NCI-H2196 (cell line): ENCODE results near the gene C1orf21.

ENCODE experiments used
- DNase-seq: peaks from one replicate; lab custom pipeline; 2025; ENCODE audit not compliant: unreplicated experiment; lab: John Stamatoyannopoulos, UW

Gene C1orf21

GRCh38 chr1:184624051-184624450, 237.2 kb downstream of the C1orf21 start:
- DNase-seq, result no peak

- DNase-seq, result no peak
These were observed 237.8 kb downstream of the C1orf21 start for GRCh38 chr1:184624626-184625025.

- DNase-seq, result no peak
These were observed 238.4 kb downstream of the C1orf21 start for GRCh38 chr1:184625271-184625670.

- no peak for DNase-seq
These were observed 239.5 kb downstream of the C1orf21 start for GRCh38 chr1:184626076-184627006.

- DNase-seq, result no peak
These were observed 240.1 kb downstream of the C1orf21 start for GRCh38 chr1:184627007-184627341.

GRCh38 chr1:184629266-184629665, 242.4 kb downstream of the C1orf21 start:
- DNase-seq, result no peak

- no peak for DNase-seq
These were observed 243.8 kb downstream of the C1orf21 start for GRCh38 chr1:184630679-184631060.

- DNase-seq, result no peak
These were observed 245.8 kb downstream of the C1orf21 start for GRCh38 chr1:184632415-184633175.

- no peak for DNase-seq
These were observed 247.0 kb downstream of the C1orf21 start for GRCh38 chr1:184633785-184634184.

- no peak for DNase-seq
These were observed 247.5 kb downstream of the C1orf21 start for GRCh38 chr1:184634296-184634695.

- DNase-seq, result no peak
These were observed 248.6 kb downstream of the C1orf21 start for GRCh38 chr1:184635347-184635979.

- DNase-seq, result no peak
These were observed 249.2 kb downstream of the C1orf21 start for GRCh38 chr1:184635980-184636431.

- no peak for DNase-seq
These were observed 250.9 kb downstream of the C1orf21 start for GRCh38 chr1:184637664-184638240.

- DNase-seq, result no peak
These were observed 252.4 kb downstream of the C1orf21 start for GRCh38 chr1:184639205-184639604.

GRCh38 chr1:184640505-184640904, 253.7 kb downstream of the C1orf21 start:
- no peak for DNase-seq

- no peak for DNase-seq
These were observed 255.1 kb downstream of the C1orf21 start for GRCh38 chr1:184641894-184642293.

- DNase-seq, result no peak
These were observed 256.8 kb downstream of the C1orf21 start for GRCh38 chr1:184643661-184644060.

- DNase-seq, result no peak
These were observed 257.9 kb downstream of the C1orf21 start for GRCh38 chr1:184644771-184645170.

GRCh38 chr1:184646178-184646701, 259.4 kb downstream of the C1orf21 start:
- DNase-seq, result no peak

GRCh38 chr1:184646824-184647223, 260.0 kb downstream of the C1orf21 start:
- no peak for DNase-seq

GRCh38 chr1:184647471-184647870, 260.6 kb downstream of the C1orf21 start:
- no peak for DNase-seq
